GM12864 (cell line): Measurements from ENCODE around the gene AP2B1.
"Not testable (repeated sequence)": the region's sequence is repeated elsewhere in the genome, so short reads cannot be mapped to it uniquely, and the experiment has no call there.

Experiments
- DNase-seq: peaks from one replicate; pipeline ENCODE4 v3.0.0-alpha.2; 2011; ENCODE audit warnings: low read depth
- H3K4me3 ChIP-seq: 2 replicates; pipeline ENCODE4 v1.5.1; 2011; ENCODE audit warnings: mild to moderate bottlenecking, low read depth, low read length, control low read depth
- CTCF ChIP-seq: IDR thresholded peaks from 2 replicates; pipeline ENCODE4 v1.5.1; 2011; ENCODE audit warnings: low read depth, mild to moderate bottlenecking, moderate library complexity, low read length, control low read depth, inconsistent platforms; ENCODE audit errors: missing control alignments

The AP2B1 gene

GRCh38 chr17:35700150-35700549, 113.0 kb downstream of the AP2B1 start:
- TF ChIP-seq CTCF, result no peak
- no peak for DNase-seq

GRCh38 chr17:35701491-35701890, 114.4 kb downstream of the AP2B1 start:
- no peak for DNase-seq
- no peak overlapping the region for H3K4me3 ChIP-seq
- no peak for TF ChIP-seq CTCF

More at GRCh38 chr17:35700150-35700549, 113.0 kb downstream of the AP2B1 start:
- no peak overlapping the region for H3K4me3 ChIP-seq

GRCh38 chr17:35703308-35703707, 116.2 kb downstream of the AP2B1 start:
- H3K4me3 ChIP-seq, DNase-seq: not testable (repeated sequence)

GRCh38 chr17:35705230-35705629, 118.1 kb downstream of the AP2B1 start:
- DNase-seq, result no peak
- TF ChIP-seq CTCF, result no peak
- no peak overlapping the region for H3K4me3 ChIP-seq

GRCh38 chr17:35705705-35706104, 118.6 kb downstream of the AP2B1 start:
- DNase-seq, result no peak
- no peak for TF ChIP-seq CTCF
- H3K4me3 ChIP-seq, result no peak overlapping the region

- no peak for DNase-seq
- TF ChIP-seq CTCF, result no peak
- H3K4me3 ChIP-seq, result no peak overlapping the region
Observed at GRCh38 chr17:35708149-35708548, 121.0 kb downstream of the AP2B1 start.

- DNase-seq, result no peak
Observed at GRCh38 chr17:35708951-35709350, 121.8 kb downstream of the AP2B1 start.

More at GRCh38 chr17:35708951-35709350, 121.8 kb downstream of the AP2B1 start:
- no peak overlapping the region for H3K4me3 ChIP-seq
- no peak for TF ChIP-seq CTCF
